Sigmoid colon (tissue), 7 donors: ENCODE results near the gene TUBG2. TPM values are rescaled to one million over a fixed set of nuclear protein-coding genes. Genes with fewer than 3 reads are reported as not detected.

Source experiments
- DNase-seq: peaks from one replicate; pipeline ENCODE4 v3.0.0-alpha.2; 2019
- H3K27ac ChIP-seq, 4 donors: fragments of 200-600 bp; sonication (generic); one replicate each; pipeline ENCODE4 v1.5.1; 2016 to 2019; ENCODE audit warnings: mild to moderate bottlenecking in 1 of 4
- H3K27me3 ChIP-seq, 3 donors: fragments of 200-600 bp; sonication (generic); one replicate each; pipeline ENCODE4 v1.5.1; 2019; ENCODE audit warnings: mild to moderate bottlenecking in 1 of 3
- H3K36me3 ChIP-seq, 4 donors: fragments of 200-600 bp; sonication (generic); one replicate each; pipeline ENCODE4 v1.5.1; 2016 to 2019
- H3K4me1 ChIP-seq, 4 donors: fragments of 200-600 bp; sonication (generic); one replicate each; pipeline ENCODE4 v1.5.1; 2017 to 2019
- H3K4me3 ChIP-seq, 4 donors: fragments of 200-600 bp; sonication (generic); one replicate each; pipeline ENCODE4 v1.5.1; 2017 to 2019; ENCODE audit warnings: mild to moderate bottlenecking in 2 of 4, moderate library complexity in 1 of 4
- H3K9me3 ChIP-seq, 4 donors: fragments of 200-600 bp in 3 of 4; sonication (generic) in 3 of 4; one replicate each; pipeline versions ENCODE4 v1.5.1 to v1.6.1; 2013 to 2019
- CTCF ChIP-seq, 4 experiments: fragments of 450-650 bp in 3 of 4; fragments of 200-600 bp in 1 of 4; IDR thresholded peaks; one replicate each; pipeline ENCODE4 v1.5.1; 2016 to 2019; ENCODE audit warnings: antibody characterized with exemption in 4 of 4, mild to moderate bottlenecking in 3 of 4, moderate library complexity in 2 of 4
- EP300 ChIP-seq, 4 donors: sonication (generic); formaldehyde crosslinking; IDR thresholded peaks; one replicate each; pipeline ENCODE4 v1.6.1; 2017; ENCODE audit warnings: antibody characterized with exemption in 4 of 4
- POLR2A ChIP-seq, 2 donors: fragments of 450-650 bp; IDR thresholded peaks; one replicate each; pipeline ENCODE4 v1.6.1; 2016; ENCODE audit warnings: antibody characterized with exemption in 2 of 2, mild to moderate bottlenecking in 2 of 2, moderate library complexity in 2 of 2
- POLR2AphosphoS5 ChIP-seq, 4 donors: sonication (generic); formaldehyde crosslinking; IDR thresholded peaks; one replicate each; pipeline ENCODE4 v1.6.1; 2017; ENCODE audit warnings: antibody characterized with exemption in 4 of 4
- WGBS, 2 donors: extraction: QIAGEN DNeasy Blood & Tissue Kit; methylation state at CpG; one replicate each; pipeline ENCODE4 v1.1.7; 2013; 5-methylcytosine and 5-hydroxymethylcytosine counted together
- intact Hi-C: fragments of 100-400 bp; cut with DNase I; formaldehyde crosslinking; loops from one replicate; pipeline ENCODE4 v1.15.1; 2023
- polyA plus RNA-seq, 3 donors: library from polyadenylated mRNA; stranded (reverse); fragments of 200-250 nt; gene quantifications; one replicate each; pipeline ENCODE4 v1.2.3, GENCODE V29; 2013
- total RNA-seq, 4 donors: library from RNA; depleted of rRNA; stranded (reverse); fragments of >200 nt; gene quantifications; one replicate each; pipeline ENCODE4 v1.1.0, GENCODE V29; 2016
- donor health status: healthy with polysubstance abuse.
- donor health status: Bipolar disorder and iron deficiency.
- donor health status: healthy.

Gene TUBG2
- total and polyA plus RNA-seq, 7 donors: 1.2 to 57.3 (median 28.0) TPM

- DNase-seq: no peak
- Histone ChIP-seq H3K27me3 (no peaks in the 10 kb centered on the region), H3K9me3 (no peaks in the 10 kb centered on the region), H3K36me3 (peaks cover 34 to 78% (median 45%) of the 10 kb centered on the region in 4 donors), H3K27ac (peak overlapping the region; percentile 81 to 83 (median 82)), H3K4me3 (no peak overlapping the region), H3K4me1 (peaks cover 0 to 47% (median 42%) of the 10 kb centered on the region in 4 donors)
- intact Hi-C loops: no loop called here
- TF ChIP-seq POLR2A (IDR thresholded peaks at IDR 0.05) (no peak), POLR2AphosphoS5 (IDR thresholded peaks at IDR 0.05) (peak in 1 of 4 donors; percentile 31), CTCF (IDR thresholded peaks at IDR 0.05) (no peak), EP300 (IDR thresholded peaks at IDR 0.05) (no peak)
- WGBS, 2 donors: 37 to 66% methylated on average over 7 of the region's 7 CpGs
Measured at GRCh38 chr17:42667088-42667951, 8.2 kb downstream of the TUBG2 start.

- Histone ChIP-seq H3K36me3 (peaks cover 39 to 73% (median 54%) of the 10 kb centered on the region in 4 donors), H3K27ac (peak overlapping the region; percentile 63 to 83 (median 81)), H3K4me3 (no peak overlapping the region), H3K9me3 (no peaks in the 10 kb centered on the region), H3K4me1 (peaks cover 0 to 64% (median 61%) of the 10 kb centered on the region in 4 donors), H3K27me3 (no peaks in the 10 kb centered on the region)
- no peak for DNase-seq
- WGBS, 2 donors: 37 to 68% methylated on average over 12 of the region's 12 CpGs
- intact Hi-C loops: no loop called here
- TF ChIP-seq EP300 (IDR thresholded peaks at IDR 0.05) (no peak), POLR2AphosphoS5 (IDR thresholded peaks at IDR 0.05) (no peak), POLR2A (IDR thresholded peaks at IDR 0.05) (no peak), CTCF (IDR thresholded peaks at IDR 0.05) (no peak)
Measured at GRCh38 chr17:42669705-42669976, 10.6 kb downstream of the TUBG2 start.

GRCh38 chr17:42669977-42670788 lies 11.1 kb downstream of the TUBG2 start:
- Histone ChIP-seq H3K27me3 (no peaks in the 10 kb centered on the region), H3K4me1 (peaks cover 0 to 69% (median 66%) of the 10 kb centered on the region in 4 donors), H3K9me3 (no peaks in the 10 kb centered on the region), H3K4me3 (no peak overlapping the region), H3K36me3 (peaks cover 39 to 69% (median 54%) of the 10 kb centered on the region in 4 donors), H3K27ac (peak overlapping the region; percentile 63 to 83 (median 81))
- WGBS, 2 donors: 15 to 24% methylated on average over 87 of the region's 87 CpGs
- DNase-seq: no peak
- no peak for TF ChIP-seq POLR2AphosphoS5 (IDR thresholded peaks at IDR 0.05)
- TF ChIP-seq CTCF (IDR thresholded peaks at IDR 0.05): no peak
- TF ChIP-seq EP300 (IDR thresholded peaks at IDR 0.05): no peak
- TF ChIP-seq POLR2A (IDR thresholded peaks at IDR 0.05): no peak
- intact Hi-C loops: no loop called here

GRCh38 chr17:42670789-42671657 lies 11.9 kb downstream of the TUBG2 start:
- 50 to 78% methylated on average over 50 of the region's 50 CpGs for WGBS, 2 donors
- no peak for TF ChIP-seq CTCF (IDR thresholded peaks at IDR 0.05)
- peaks cover 0 to 72% (median 70%) of the 10 kb centered on the region in 4 donors for H3K4me1 ChIP-seq
- peaks cover 33 to 61% (median 51%) of the 10 kb centered on the region in 4 donors for H3K36me3 ChIP-seq
- no peaks in the 10 kb centered on the region for H3K27me3 ChIP-seq
- intact Hi-C loops: no loop called here
- H3K4me3 ChIP-seq: no peak overlapping the region
- DNase-seq: no peak
- no peaks in the 10 kb centered on the region for H3K9me3 ChIP-seq
- H3K27ac ChIP-seq: peak overlapping the region; percentile 30 to 83 (median 81)
